ENCODE data around the gene PAPPA2.

Gene PAPPA2

DNA sequence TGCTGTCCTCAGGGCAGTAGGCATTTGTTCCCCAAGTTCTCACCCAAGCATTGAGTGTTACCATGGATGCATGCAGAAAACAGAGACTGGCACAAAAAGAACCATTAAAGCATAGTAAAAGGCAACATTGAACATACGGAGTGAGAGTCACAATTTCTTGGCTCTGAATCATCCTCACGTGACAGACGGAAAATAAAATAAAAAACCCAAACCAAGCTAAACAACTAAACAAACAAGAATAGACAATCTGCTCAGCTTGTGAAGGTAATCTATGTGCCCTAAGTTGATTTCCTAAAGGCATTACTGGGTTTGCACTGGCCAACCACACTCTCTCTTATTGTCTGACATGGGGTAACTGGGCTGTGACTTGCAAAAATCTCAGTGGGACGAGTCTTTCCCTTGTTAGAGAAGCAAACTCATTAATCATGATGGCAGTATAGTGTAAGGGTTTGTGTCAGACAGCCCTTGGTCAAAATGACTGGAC is 395.5 kb downstream of the PAPPA2 start:
- DNase-seq (ENCODE audit: low spot score) = no peak

GRCh38 chr1:176863613-176864012 is 400.6 kb downstream of the PAPPA2 start:
- no peak for DNase-seq (ENCODE audit: low spot score)

DNA sequence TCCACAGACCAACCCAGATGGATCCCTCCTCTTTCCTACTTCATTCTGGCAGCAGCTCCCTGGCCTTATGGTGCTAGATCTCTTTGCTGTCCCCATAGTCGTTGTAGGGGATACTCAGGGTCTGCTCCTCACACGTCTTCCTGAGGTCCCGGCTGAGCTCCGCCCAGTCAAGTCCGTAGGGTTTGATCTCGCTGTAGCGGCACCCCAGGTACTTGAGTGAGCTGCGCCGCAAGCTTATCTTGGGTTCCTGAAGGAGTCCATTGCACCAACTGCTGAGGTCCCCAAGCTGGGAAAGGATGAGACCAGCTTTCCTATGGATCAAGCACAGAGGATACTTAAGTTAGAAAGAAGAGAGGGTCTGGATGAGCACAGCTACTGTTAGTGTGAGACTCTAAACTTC is 401.2 kb downstream of the PAPPA2 start:
- no peak for DNase-seq (ENCODE audit: low spot score)

DNA sequence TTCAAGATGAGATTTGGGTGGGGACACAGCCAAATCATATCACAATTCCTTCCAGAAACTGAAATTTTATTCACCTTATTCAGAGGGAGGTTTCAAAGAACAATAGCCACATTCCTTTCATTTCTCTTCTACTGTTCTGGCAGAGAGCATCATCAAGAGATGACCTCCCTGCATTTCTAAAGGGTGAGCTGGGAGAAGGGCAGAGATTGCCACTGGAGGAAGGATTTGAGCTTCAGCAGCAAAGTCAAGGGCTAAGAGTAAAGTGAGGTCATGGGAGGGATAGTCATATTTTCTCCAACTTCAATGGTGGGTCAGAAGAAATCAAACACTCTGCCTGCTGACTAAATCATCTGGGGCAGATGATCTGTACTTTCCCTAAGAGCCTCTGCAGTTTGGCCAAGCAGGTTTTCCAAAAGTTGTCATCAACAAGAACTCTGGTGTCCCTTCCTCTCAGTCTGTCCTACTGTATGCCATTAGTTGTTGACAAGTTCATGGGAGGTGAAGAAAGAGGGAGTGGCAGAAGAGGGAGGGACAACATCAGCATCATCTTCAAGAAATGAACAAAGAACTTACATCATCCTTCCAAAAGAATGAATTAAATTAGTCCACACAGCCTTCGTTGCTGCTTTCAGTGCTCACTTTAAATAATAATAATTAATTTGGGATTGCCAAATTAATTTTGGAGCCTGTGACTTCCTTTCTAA is 403.2 kb downstream of the PAPPA2 start:
- DNase-seq (ENCODE audit: low spot score) = no peak

GRCh38 chr1:176869577-176869976 is 406.6 kb downstream of the PAPPA2 start:
- no peak for DNase-seq (ENCODE audit: low spot score)

DNA sequence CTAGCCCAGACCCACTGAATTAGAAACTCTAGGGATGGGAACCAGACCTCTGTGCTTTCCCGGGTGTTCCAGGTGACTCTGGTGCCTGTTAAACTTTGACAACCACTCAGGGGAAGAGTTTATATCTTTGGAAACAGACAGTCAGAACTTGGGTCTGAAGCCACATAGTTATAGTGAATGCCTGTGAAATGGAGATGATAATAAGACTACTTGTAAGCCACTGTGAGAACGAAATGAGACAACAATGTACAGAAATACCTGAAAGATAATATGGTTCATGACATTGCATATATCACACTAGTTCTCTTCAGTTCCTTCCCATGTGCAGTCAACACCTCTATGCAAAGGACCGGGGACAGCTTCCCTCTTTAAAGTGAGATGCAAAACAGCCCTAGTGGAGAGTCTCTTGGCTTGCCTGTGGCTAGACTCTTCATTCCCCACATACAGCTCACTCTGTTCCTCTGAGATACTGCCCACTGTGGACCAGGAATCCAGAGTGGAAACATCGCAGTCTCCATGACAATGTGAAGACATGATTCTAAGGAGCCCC is 414.1 kb downstream of the PAPPA2 start:
- no peak for DNase-seq (ENCODE audit: low spot score)

- DNase-seq (ENCODE audit: low spot score) = no peak
These were observed 414.6 kb downstream of the PAPPA2 start for GRCh38 chr1:176877557-176877956.

DNA sequence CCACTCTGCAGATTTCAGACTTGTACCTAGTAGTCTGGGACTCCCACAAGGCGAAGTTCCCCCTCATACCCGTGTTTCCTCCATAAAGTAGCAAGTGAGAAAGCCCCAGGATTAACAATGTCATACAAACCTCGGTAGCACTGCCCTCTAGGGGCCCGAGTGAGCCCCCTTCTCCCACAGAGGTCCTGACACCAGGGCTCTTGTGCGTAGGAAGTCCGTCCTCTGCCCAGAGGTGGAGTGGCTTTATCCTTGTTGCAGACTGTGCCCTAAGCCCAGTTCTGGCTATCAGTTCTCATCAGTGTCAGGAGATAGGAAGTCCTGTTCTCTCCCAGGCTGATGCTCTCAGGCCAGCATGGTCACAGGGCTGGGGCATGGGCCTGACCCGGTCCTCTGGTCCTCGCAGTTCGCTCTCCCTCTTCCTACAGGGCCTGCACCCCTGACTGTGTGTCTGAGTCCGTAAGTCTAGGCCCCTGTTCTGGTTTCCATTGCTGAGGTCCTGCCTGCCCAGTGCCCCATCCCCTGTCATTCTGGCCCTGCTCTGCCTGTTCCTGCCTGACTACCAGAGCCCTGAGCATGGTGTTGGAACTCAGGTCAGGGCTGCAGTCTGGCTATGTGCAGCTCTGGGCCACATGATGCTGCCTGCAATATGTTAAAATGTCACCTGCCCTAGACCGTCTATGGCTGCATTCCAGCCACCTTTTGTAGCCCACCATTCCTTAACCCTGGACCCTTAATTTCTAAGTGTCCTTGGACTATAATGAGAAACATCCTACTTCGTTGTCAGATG is 416.0 kb downstream of the PAPPA2 start:
- no peak for DNase-seq (ENCODE audit: low spot score)

DNA sequence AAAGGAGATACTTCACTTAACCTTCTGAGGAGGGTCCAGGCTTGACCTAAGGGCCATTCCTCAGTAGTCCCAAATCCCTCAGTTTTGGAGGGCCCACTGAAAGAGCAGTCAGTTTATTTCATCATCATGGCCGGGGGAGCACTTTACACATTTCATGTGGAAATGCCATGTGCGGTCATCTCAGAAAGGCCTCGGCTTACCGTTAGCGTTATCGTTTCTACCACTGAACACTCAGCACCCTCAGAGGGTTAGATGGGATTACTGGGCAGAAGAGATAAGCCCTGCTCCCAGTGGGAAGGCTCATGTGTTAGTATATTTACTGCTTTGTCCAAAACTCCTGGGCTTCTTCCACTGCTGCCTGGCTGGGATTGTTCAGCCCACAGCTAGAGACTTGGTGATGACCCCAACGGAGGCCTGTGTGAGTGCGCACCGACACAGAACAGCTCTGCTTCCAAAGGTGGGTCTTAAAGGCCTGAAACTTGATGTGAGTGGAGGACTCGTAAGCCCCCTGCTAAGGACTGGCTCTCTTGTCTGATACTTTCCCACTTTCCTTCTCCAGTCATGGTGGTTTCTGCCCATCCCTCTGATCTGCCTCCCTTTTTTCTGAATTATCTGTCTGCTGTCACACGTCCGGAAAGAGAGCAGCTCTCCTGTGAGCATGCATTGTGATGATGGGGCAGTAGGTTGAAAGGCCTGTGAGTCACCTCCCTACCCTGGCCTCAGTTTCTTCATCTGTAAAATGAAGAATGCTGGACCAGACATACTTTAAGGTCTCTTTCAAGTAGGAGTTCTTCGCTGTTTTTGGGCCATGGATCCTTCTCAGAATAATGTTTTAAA is 417.0 kb downstream of the PAPPA2 start:
- DNase-seq (ENCODE audit: low spot score) = no peak

GRCh38 chr1:176880955-176881595 is 418.1 kb downstream of the PAPPA2 start:
- DNase-seq (ENCODE audit: low spot score) = peak; percentile 63

DNA sequence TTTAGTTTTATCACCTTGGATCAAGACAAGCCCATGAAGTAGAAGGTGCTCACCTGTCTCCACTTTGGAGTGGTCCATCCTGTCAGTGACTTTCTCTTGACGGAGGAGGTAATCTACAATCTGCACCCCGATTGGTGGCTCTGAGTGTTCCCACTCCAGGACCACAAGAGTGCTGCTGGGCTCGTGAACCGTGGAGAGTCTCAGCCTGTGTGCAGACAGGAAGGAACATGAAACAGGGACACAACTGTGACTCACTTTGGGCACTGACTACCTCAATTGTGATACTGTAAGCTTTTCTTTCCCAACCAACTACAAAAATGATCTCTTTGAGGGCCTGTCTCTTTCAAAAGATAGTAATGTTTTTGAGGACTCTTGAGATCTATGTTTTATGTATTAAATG is 421.3 kb downstream of the PAPPA2 start:
- no peak for DNase-seq (ENCODE audit: low spot score)

DNA sequence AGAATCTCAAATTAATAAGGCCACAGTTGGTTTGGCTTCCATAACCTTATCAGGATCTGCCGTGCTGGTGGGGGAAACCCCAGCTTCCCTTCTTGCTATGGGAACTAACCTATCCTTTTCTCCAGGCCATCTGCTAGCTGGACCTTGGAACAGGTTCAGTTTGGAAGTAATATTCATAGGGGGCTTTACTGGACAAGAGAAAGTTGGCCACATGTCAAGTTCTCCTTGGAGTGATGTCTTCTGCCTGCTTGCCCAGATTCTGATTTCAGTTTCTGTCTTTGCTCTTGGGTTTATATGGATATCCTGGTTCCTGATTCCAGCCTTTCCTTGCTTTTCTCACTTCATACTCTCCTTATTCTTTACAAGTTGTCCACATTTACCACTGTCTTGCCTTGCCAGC is 421.9 kb downstream of the PAPPA2 start:
- DNase-seq (ENCODE audit: low spot score) = no peak

GRCh38 chr1:176885341-176885740 is 422.4 kb downstream of the PAPPA2 start:
- no peak for DNase-seq (ENCODE audit: low spot score)

DNA sequence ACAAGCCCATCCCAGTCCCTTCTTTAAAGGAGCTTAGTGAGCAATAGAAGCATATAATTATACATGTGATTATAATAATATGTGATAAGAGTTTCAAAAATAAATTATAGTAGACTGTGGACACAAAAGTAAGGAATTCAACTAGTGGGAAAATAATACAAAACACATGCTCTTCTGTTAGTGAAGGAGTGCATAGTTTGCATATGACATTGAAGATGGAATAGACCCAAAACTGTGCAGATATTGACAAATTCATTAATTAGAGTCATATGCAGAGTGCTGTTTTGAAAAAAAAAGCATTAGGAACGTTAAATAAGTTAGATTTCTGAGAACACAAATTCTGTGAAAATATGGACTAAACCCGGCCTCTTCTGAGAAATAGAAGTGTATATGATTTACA is 422.8 kb downstream of the PAPPA2 start:
- no peak for DNase-seq (ENCODE audit: low spot score)

DNA sequence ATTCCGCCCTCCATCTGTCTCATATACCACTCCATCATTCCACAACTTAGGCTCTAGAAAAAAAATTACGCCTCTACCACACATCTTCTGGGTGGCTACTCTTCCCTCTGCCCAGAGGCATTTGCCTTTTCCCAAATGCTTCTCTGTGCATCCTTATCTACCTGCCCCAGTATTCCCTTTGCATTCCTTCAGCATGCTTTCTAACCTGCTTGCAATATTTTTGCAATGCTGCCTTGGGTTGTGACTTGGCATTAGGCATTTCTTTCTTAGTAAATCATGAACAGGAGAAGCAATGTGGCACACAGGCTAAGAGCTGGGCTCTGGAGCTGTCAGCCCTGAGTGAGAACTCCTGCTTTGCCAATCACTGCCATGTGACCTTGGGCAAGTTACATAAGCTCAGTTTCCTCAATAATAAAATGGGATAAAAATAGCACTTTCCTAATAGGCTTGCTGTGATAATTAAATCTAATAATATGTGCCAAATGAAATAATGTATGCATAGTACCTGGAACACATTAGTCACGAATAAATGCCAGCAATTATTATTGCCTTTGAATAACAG is 425.6 kb downstream of the PAPPA2 start:
- no peak for DNase-seq (ENCODE audit: low spot score)

DNA sequence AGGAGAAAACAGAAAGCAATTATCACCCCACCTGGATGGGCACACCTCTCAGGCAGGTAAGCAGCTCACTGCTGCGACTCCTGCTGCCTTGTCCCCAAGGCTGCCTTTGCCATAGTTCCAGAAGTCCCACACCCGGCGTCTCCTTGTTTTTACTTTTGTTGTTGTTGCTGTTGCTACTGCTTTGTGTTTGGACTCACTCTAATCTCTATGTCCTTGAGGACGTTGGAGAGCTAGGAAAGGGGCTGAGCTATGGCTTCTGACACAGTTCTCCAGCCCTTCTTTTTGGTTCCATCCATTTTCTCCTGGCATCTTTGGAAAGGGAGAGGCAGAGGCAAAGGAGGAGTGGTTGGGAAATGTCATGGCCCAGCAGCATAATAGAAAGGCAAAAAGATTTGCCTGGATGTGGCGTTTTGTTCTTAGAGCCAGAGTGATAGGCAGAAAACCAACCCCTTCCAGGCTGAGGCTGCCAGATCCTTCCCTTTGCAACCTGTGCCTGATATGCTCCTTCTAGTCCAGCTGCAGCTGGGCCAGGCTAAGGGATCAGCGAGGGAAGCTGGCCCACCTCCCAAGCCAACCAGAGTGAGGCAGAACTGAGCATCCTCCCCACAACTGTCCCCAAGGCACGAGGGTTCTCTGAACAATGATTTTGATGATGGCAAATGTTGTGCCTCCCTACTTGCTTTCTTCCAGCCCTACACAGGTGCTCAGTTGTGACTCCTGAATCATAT is 430.8 kb downstream of the PAPPA2 start:
- DNase-seq (ENCODE audit: low spot score) = no peak

DNA sequence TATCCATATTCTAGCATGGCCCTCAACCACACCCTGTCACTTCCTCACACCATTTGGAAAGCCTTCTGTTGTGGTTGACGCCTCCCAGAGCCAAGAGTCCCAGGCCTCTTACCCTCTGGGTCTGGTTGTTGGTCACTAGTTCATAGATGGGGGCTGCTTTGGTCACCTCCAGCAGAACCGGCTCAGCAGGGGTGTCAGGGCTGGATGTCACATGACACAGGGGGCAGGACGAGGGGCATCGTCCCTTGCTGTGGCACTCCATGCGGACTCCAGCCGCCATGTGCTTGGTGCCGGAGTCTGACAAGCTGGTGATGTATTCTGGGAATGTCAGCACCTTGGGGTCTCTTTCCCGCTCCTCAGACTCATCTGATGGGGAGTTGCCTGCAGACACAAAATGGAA is 431.5 kb downstream of the PAPPA2 start:
- no peak for DNase-seq (ENCODE audit: low spot score)
